Germinal center (tissue), 1 donor: ENCODE results near the gene TSPEAR.
"Not testable (repeated sequence)": the region's sequence is repeated elsewhere in the genome, so short reads cannot be mapped to it uniquely, and the experiment has no call there.

Experiments used
- DNase-seq: peaks from one replicate; pipeline ENCODE4 v3.0.0; 2012; ENCODE audit warnings: mixed read lengths, low spot score

TSPEAR gene

GRCh38 chr21:44702111-44702972 lies 9.0 kb downstream of the TSPEAR start:
- no peak for DNase-seq

GRCh38 chr21:44701541-44701940 lies 9.8 kb downstream of the TSPEAR start:
- no peak for DNase-seq

GRCh38 chr21:44701023-44701400 lies 10.4 kb downstream of the TSPEAR start:
- DNase-seq, result no peak

- DNase-seq, result no peak
These were observed 11.0 kb downstream of the TSPEAR start for GRCh38 chr21:44700101-44701022.

GRCh38 chr21:44699502-44700001 lies 11.8 kb downstream of the TSPEAR start:
- DNase-seq, result no peak

GRCh38 chr21:44697811-44698734 lies 13.3 kb downstream of the TSPEAR start:
- no peak for DNase-seq

- not testable (repeated sequence) for DNase-seq
These were observed 14.1 kb downstream of the TSPEAR start, which contains the start of gene KRTAP10-12 for GRCh38 chr21:44697172-44697810. Gene KRTAP10-12, plus strand, starts transcription at chr21:44697172. Its CDS starts 30 bp downstream, at chr21:44697202.

- DNase-seq, result no peak
These were observed 14.8 kb downstream of the TSPEAR start for GRCh38 chr21:44696572-44696971.

- no peak for DNase-seq
These were observed 15.7 kb downstream of the TSPEAR start for GRCh38 chr21:44695641-44696040.

GRCh38 chr21:44695184-44695583 lies 16.2 kb downstream of the TSPEAR start:
- no peak for DNase-seq

- no peak for DNase-seq
These were observed 16.6 kb downstream of the TSPEAR start for GRCh38 chr21:44694776-44695175.

GRCh38 chr21:44692798-44693512 lies 18.4 kb downstream of the TSPEAR start:
- DNase-seq, result no peak

GRCh38 chr21:44691686-44692085 lies 19.7 kb downstream of the TSPEAR start:
- no peak for DNase-seq

- DNase-seq, result not testable (repeated sequence)
These were observed 21.6 kb downstream of the TSPEAR start for GRCh38 chr21:44689740-44690139.

GRCh38 chr21:44687671-44688070 lies 23.7 kb downstream of the TSPEAR start:
- DNase-seq, result no peak

GRCh38 chr21:44686843-44687561 lies 24.4 kb downstream of the TSPEAR start:
- DNase-seq, result no peak

GRCh38 chr21:44686000-44686781 lies 25.2 kb downstream of the TSPEAR start:
- DNase-seq, result no peak

- not testable (repeated sequence) for DNase-seq
These were observed 26.3 kb downstream of the TSPEAR start for GRCh38 chr21:44685050-44685449.

GRCh38 chr21:44684483-44684882 lies 26.9 kb downstream of the TSPEAR start:
- no peak for DNase-seq
